Transverse colon (tissue), 4 donors: ENCODE results near the gene PDXK.
"Not testable (repeated sequence)": the region's sequence is repeated elsewhere in the genome, so short reads cannot be mapped to it uniquely, and the experiment has no call there.

Experiments used
- CTCF ChIP-seq, 5 experiments: fragments of 200-600 bp in 3 of 5; fragments of 450-650 bp in 2 of 5; sonication (generic) in 3 of 5; IDR thresholded peaks; 1 replicate in 2 of 5; 2 replicates in 3 of 5; pipeline ENCODE4 v1.5.1; 2016 to 2017; ENCODE audit warnings: antibody characterized with exemption in 5 of 5, inconsistent platforms in 3 of 5, mild to moderate bottlenecking in 2 of 5, moderate library complexity in 1 of 5
- EP300 ChIP-seq: sonication (generic); formaldehyde crosslinking; IDR thresholded peaks from one replicate; pipeline ENCODE4 v1.6.1; 2017; ENCODE audit warnings: antibody characterized with exemption, low read depth
- POLR2A ChIP-seq: fragments of 450-650 bp; IDR thresholded peaks from one replicate; pipeline ENCODE4 v1.6.1; 2016; ENCODE audit warnings: antibody characterized with exemption, mild to moderate bottlenecking, moderate library complexity
- POLR2AphosphoS5 ChIP-seq, 3 donors: sonication (generic); formaldehyde crosslinking; IDR thresholded peaks; one replicate each; pipeline ENCODE4 v1.6.1; 2016; ENCODE audit warnings: antibody characterized with exemption in 3 of 3

- TF ChIP-seq EP300; CTCF (IDR thresholded peaks at IDR 0.05); POLR2AphosphoS5 (IDR thresholded peaks at IDR 0.05); POLR2A: not testable (repeated sequence)
Observed at GRCh38 chr21:43680421-43680820, 38.5 kb upstream of the PDXK start.
